ENCODE data around the gene PALLD.
"Not testable (repeated sequence)": the region's sequence is repeated elsewhere in the genome, so short reads cannot be mapped to it uniquely, and the experiment has no call there.

The PALLD gene

DNA sequence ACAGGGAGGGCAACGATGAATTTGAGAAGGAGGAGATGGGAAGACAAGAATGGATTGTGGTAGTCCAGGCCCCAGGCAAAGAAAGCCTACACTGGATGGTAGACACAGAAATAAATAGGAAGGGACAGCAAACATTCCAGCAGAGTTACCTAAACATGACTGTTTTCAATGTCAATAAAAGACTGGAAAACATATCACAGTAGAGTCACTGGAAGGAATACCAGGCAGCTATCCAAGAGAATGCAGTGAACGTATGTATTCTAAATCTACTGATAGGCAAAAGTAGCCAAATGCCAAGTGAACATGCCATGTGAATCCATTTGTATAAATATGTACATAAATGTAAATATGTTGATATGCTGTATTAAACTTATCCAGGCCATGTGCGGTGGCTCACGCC is 183.0 kb downstream of the PALLD start:
- no peak for DNase-seq

DNA sequence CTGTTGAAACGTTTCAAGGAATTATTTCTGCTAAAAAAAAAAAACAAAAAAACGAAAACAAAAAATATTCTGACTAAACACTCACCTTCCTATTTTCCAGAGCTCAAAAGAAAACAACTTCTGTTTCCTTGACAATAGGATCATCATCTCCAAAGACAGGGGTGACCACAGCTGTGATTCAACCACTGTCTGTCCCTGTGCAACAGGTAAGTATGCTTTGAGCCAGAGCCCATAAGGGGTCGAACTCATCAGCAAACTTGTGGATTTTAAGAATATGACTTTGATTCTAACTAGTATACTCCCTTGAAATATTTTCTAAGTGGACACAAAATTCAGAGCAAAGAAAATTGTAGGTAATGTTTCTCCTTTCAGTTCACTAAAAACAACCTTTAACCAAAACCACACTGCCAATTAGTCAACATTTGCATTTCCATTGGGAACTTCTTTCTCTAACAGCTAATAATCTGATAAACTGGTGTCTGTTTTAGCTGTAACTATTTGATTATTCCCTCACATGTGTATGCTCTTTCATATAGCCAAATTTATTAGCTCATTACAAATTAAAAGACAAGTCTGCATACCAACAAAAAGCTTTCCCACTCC is 186.1 kb downstream of the PALLD start:
- no peak for DNase-seq

DNA sequence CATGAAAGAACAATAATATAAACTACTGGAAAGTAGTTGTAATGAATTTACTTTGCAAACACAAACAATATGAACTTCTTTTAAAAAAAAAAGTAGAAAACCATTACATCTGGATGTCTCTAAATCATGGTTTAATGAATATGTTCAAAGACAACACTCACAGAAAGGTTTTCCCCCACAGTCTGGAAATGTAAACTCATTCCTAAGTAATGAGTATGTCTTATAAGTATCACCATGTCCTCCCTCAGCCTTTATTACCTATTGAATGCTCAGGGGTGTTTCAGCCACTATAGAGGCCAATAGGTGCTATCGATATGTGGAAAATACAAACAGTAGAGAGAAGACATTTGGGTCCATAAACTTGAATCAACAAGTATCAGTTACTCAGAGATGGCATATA is 186.7 kb downstream of the PALLD start:
- DNase-seq = no peak

DNA sequence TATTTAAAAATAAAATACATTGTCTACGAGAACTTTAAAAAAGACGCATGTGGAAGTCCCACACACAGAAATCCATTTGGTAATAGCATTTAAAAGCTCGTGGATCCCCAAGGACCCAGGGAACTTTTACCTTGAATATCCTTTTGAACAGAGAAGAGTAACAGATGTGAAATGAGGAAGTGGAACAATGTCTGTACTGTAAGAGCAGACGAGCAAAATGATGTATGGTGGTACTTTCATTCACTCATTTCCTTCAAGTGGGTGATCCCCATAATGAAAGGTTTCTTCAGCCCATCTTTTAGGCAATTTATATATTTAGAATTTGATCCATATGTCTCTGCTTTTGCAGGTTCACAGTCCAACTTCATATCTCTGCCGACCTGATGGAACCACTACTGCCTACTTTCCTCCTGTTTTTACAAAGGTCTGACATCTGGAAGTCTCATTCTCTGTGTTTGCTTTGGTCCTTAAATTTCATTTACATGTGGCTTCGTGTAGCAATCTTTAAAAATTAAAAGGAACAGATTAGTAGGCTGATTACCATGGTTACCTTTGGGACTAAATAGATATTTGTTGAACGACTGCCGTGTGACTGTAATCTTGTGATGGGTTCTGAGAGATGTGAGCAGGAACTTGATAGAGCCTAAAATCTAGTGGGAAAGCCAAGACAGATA is 188.4 kb downstream of the PALLD start:
- no peak for DNase-seq

DNA sequence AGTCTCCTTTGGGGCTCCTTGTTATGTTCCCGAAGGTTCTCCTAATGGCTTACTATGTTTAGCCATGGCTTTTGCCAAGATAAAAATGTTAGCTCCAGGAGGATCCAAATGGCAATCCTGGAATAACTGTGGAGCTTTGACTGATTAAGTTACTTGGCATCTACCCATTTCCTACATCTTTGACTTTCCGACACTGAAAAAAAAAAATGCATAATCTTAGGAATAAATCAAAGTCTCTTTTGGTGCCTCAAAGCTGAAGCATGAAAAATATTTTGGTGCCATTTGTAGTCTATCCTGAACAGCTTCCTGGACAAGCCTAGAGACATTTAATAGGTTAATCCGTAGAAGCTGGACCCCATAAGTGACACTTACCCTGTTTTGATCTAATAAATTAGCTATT is 191.7 kb downstream of the PALLD start:
- no peak for DNase-seq

DNA sequence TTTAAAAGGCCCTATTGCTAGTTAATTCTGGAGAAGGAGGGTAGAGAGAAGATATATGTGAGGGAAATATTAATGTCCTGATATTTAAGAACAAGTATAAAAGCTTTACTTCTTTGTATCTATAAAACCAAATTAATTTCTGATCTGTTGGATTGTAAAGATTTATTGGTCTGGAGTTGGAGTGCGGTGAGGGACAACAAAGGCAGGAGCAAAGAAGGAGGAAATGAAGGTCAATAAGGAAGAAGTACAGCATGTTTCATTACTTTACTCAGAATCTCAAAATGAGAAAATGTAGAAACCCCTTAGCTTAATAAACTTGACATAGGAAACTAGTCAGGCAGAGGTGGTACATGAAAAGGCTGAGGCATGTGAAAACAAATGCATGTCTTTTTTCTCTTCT is 192.9 kb downstream of the PALLD start:
- no peak for DNase-seq

DNA sequence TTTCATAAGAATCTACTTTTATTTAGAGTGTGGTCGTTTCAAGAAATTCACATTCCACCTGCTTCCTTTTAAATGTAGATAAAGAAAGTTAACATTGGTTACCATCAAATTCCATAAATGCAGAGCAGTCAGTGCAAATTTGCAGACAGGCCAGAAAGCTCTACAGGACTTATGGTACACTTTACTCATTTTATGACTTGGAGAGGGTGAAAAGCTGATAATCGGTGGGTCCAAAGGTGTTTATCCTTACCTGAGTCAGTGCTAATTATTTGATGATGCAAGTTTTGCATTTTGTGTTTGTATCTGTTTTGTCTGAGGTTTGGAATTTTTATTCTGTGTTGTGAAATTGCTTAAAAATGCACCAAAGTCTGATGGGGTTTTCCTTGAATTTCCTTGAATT is 193.3 kb downstream of the PALLD start:
- DNase-seq = no peak

DNA sequence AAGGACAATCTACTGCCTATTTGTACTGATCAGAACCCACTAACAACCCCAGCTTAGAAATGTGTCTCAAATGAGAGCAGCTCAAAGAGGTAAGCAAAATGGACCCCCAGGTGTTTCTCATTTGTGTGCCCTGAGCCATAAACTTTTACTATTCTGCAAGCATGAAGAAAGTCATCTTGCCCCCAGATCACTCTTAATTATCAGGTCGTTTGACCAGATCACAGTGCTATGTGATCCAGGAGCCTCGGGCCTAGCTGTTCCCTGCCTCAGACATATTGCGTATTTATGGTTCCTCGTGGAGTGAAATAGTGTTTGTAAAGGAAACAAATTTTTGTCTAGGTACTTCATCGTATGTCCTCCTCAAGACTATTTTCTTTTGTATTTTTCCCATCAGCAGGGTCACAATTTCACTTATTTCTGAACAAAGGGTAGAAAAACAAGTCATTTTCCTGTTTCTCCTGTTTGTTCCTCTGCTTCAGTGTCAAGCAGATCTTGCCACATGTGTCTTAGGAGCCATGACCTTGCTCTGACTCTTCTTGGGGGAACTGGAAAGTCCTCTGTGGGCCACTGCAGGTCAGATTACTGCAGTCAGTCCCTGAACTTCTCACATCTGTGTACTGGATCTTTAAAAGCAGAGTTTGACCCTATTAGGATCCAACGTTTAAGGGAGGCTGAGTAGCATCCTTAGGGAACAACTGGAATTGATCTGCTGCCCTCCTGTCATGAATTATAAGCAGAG is 194.9 kb downstream of the PALLD start:
- DNase-seq = no peak

DNA sequence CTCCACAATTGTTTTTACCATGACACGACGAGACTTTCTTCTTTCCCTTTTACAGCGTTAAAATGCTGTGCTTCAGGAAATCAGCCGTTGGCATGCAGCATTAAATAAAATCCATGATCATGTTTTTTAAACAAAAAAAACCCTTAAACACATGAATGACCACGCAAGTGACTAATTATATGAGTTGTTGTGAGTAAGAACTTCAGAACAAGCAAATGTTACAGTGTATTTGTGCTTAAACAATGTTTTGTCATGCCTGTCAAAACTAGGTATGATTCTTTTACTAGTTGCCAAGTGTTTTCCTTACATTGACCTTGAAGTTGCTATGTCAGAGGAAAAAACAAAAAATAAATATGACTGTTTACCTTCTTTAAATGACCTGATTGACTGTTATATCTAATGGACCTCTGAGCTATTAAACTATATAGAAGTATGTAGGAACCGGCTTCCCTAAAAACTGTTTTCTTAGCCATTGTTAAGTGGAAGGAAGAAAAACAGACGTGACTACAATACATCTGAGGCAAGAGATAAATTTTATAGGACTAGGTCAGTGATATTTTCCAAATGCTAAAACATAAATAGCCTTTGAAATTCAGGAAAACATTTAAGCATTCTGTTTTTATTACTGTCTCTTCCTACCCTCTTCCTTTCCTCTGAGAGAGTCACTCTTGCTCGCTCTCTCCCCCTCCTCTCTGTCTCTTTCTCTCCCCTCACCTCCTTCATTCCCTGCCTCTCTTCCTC is 197.1 kb downstream of the PALLD start:
- no peak for DNase-seq

DNA sequence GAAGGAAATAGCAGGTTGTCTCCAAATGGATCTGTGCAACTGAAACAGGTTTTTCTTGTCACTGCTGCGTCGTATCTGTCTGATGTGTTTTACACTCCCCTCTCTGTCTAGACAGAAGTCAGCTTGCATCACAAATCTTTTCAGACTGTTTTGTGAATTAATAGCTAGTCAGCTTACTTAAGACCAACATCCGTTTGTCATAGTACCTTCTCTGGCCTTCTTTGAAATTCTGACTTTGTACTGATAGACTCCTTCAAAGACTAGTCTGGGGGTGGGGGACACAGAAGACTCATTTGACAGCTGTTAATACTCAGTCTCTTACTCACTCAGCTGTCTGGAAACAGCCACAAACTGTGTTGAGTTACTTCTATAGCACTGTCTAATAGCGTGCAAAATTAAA is 197.8 kb downstream of the PALLD start:
- no peak for DNase-seq

DNA sequence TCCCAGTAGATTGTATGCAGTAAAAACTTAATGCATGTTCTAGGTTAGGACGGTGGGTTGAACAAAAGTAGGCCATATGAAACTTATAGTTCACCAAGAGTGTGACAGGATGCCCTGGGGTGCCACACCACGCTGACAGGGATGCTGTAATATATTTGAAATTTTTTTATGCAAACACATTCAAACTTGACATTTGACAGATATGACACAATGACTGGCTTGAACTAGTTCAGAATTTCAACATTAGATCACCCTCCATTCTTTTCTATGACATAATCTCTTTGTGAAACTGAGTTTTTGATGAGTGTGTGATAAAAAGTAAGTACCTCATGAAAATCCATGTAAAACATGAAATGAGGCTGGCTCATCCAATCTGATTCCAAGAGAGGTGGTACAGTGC is 198.4 kb downstream of the PALLD start:
- no peak for DNase-seq

DNA sequence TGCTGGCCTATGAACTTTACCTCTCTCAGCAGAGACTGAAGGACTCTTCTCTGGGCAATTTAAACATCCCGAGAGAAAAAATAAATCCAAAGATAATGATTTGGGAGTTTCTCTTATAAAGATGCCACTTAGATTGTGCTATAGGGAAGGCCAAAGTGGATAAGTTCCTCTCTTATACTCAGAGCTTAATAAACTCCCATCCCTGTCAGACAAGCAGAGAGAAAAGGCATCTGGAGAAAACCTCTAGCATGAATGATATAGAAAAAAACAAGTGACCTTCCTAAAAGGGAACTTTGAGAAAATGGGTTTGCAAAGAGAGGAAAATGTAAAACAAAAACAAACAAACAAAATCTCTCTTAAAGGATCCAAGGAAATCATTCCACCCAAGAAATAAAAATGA is 199.4 kb downstream of the PALLD start:
- no peak for DNase-seq

DNA sequence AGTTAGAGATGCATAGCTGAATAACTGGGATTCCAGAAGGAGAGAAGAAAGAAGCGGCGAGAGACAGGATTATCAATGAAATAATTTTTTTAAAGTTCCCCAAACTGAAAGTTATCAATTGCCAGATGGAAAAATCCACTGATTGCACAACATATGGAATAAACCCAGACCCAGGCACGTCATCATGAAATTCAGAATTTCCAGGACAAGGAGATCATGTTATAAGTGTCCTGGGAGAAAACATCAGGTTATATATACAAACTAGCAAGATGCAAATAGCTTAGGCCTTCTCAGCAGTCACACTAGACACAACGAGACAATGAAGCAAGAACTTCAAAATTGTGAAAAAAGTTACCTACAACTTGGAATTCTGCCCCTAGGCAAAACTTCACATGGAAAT is 200.0 kb downstream of the PALLD start:
- DNase-seq = no peak

DNA sequence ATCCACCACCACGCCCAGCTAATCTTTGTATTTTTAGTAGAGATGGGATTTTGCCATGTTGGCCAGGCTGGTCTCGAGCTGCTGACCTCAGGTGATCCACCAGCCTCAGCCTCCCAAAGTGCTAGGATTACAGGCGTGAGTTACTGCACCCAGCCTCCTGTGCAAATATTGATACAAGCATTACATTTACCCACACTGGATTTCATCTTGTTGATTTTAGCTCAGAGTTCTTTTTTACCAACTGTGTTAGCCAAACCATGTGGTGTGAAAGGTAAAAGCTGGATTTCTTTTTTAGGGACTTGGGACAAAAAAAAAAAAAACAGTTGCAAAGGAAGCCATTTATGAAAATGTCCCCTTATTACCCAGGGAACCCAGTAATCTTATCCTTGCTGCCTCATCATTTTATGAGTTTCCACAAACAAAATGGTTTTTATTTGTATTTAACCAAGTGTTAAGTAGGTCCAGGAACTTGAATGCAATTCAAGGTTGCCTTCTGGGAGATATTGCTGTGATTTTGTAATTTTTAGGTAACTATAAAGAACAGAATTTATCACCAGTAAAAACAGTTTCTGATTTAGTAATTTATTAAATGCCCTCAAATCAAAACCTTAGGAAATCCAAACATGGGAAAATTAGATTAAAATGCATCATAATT is 202.5 kb downstream of the PALLD start:
- DNase-seq = no peak

DNA sequence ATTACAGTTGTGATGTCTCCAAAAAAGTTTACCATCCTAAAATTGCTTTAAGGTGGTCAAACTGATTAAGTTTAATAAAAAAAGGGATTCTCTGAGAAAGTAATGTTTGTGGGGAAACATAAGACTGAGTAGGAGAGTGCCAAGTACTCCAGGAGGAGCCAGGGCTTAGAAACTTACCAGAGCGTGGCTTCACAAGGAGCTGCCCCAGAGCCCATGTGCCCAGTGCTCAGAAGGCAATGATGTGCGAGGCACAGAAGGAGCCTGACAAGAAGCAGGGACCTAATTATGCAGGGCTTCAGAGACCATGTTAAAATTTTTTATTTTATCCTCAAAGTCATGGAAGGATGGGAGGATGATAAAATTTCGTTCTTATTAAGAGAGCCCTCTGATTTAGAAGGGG is 204.2 kb downstream of the PALLD start:
- DNase-seq = no peak

DNA sequence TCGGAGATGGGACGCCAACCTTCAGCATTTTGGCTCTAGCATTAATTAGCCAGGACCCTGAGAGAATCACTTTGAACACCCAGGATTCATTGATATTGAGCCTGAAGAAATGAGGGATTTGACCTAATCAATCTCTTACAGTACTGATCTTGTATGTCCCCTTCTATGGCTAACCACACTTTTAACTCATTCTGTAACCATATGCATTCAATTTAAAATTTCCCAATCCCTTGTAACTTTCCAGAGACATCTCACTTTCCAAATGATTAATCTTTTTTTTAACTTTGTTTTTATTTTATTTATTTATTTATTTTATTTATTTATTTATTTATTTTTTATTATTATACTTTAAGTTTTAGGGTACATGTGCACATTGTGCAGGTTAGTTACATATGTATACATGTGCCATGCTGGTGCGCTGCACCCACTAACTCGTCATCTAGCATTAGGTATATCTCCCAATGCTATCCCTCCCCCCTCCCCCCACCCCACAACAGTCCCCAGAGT is 205.8 kb downstream of the PALLD start:
- DNase-seq = not testable (repeated sequence)

DNA sequence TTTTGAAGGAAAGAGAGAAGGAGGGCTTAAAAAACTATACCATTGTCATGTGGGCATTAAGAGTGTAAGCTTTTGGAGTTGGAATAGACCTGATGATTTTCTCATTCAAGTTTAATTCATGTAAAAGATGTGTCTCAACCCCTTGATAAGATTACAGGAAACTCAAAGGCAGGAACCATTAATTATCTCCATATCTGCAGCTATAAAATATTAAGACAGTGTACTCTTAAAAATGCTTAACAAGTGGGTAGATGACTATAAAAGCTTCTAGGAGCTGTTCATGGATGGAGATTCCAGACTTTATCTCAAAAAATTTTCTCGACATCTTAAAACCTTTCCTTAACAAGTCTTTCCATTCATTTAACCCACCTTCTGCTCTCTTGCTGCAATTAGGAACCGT is 208.3 kb downstream of the PALLD start:
- no peak for DNase-seq

DNA sequence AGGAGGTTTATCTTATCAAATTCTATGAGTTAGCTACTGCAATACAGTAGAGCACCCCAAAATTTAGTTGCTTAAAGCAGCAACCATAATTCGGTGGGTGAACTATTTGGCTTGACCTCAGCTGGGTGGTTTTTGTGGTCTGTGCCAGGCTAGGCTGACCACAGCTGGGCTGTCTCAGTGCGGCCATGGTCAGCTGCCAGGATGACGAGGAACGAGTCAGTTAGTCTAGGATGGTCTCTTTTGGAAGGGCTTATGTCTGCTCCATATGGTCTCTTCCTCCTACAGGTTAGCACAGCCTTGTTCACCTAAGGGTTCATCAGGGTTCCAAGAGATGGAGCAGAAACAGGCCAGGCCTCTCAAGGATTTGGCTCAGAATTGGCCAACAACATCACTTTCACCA is 210.4 kb downstream of the PALLD start:
- DNase-seq = no peak

DNA sequence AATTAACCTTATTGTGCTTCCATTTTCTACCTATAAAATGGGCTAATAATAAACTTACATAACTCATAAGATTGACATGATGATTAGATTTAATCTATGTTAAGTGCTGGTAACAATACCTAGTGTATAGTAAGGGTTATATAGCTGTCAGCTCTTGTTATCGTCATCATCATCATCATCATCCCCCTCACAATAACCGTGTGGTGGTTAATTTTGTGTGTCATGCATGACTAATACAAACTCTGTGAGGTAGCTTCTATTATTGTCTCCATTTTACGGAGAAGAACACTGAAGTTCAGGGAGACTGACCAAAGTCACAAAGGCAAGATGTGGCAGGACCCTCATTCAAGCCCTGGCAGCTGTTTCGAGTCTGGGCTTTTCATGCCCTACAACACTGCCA is 211.3 kb downstream of the PALLD start:
- DNase-seq = no peak

DNA sequence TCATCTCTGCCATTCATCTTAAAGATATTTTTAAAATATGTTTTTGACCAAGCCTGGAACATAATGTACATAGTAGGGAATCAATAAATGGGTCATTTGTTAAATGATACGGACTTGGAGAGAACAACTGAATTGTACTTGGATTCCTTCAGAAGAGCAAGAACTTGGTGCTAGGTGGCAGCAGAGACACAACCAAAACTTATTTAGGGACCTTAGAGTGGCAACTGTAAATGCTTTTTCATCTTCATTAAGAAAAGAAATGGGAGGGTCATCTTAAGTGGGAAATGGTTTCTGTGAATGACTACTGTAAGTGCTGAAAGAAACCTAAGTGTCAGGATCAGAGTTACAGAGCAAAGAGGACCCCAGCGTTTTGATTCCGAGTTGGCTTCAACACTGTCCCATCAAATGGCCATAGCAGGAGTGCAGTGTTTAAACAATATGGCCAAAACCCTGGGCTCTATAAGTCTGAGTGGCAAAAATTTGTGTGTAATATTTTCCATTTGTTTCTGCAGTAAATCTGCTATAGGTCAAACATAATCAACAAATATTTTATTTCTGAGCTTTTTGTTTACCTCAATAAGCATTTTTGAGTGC is 213.6 kb downstream of the PALLD start:
- no peak for DNase-seq

DNA sequence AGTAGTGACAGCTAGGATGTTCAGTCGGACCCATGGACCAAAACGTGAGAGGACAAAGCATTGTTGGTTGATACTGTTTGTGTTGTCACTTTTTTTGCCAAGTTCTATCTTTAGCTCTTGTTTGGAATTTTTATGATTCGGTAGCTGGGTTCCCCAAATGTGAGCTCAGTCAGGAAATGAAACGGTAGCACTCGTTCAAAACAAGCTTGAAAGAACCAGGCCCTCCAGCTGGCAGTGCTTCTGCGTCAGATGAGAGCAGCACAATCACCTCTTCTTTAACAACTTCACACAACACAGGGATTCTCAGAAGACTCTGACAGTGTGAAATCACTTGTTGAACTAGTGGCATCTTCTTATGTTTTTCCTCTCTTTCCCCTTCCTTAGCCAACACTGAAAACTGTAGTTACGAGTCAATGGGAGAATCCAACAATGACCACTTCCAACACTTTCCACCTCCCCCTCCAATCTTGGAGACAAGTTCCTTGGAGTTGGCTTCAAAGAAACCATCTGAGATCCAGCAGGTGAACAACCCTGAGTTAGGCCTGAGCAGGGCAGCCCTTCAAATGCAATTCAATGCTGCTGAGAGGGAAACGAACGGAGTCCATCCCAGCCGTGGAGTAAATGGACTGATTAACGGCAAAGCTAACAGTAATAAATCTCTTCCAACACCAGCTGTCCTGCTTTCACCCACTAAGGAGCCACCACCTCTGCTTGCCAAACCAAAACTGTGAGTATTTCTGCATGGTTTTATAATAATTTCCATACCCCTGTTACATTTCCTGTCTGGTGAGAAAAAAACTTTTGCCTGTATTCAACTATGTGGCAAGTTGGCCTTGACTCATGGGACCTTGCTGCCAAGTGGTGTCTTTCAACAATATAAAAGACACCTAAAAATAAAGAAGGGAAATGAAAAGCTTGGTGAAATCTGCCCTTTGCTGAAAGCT is 214.6 kb downstream of the PALLD start:
- DNase-seq = no peak

Measured in stimulated activated CD4-positive, alpha-beta T cell treated with anti-CD3 and anti-CD28 coated beads, Interleukin-1b, Interleukin-23, amount 100 ng/mL, for 48 hours (primary cell).